Inflammatory macrophage treated with lipopolysaccharide for 1 hour (primary cell): ENCODE measurements around the gene TTC12.
"Not testable (repeated sequence)": the region's sequence is repeated elsewhere in the genome, so short reads cannot be mapped to it uniquely, and the experiment has no call there.

Experiments
- DNase-seq, 2 donors: peaks; one replicate each; pipeline ENCODE4 v3.0.0-alpha.2; 2020 to 2022

TTC12 gene

DNA sequence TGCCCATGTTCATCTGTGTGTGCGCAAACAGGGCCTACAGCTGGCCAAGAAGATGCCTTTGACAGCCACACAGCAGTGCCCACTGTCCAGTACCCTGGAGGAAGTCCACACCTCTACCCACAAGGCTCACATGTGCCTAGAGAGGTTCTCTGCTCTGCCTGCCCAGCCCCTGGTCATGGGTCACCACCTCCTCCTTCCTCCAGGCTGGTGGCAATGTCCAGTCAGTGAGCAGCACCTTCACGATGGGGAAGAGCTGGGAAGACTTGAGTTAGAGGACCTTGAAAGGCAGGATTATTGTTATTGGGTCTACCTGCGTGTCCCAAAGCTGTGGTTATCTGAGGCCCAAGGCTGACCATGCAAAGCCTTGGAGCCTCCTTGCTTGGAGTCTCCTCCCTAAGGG, 28.4 kb upstream of the TTC12 start:
- no peak for DNase-seq

DNA sequence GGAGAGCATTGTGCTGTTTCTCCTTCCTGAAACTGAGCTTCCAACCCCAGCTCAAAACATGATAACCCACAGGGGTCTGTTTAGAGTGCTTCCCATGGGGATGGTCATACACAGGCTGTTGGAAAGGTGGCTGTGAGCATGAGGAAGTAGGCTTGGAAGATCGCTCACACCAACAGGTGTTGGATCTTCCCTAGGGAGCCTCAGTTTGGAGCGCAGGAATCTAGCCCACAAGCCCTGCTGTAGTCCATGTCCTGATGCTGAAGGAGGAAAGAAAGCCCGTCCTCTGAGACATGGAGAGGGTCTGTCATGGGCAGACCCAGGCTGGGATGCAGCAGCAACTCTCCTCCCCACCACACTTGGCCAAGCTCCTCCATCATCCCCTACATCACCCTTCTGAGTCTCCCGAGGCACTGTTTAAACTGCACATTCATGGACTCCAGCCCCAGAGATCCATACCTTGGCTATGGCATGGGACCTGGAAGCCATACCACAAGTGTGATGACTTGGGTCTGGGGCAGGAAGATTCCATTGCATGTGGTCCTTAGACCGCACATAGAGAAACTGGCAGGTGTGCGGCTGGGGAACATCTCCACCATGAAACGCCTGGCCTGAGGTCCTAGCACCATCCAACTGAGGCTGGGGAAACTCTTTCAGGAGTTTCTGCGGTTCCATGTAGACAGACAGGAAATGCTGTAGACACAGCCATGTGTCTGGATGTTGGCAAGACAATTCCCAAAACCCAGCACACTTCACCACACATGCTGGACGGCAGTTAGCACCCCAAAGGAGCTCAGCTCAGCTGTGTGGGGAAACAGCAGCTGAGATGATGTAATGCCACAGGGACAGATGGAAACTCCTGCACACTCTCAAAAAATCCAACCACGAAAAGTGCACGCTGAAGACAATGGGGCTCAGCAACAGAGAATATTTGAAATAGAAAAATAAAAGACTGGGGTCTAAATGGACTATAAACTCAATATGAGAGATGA, 27.6 kb upstream of the TTC12 start:
- peak in 1 of 2 donors; percentile 14 for DNase-seq

DNA sequence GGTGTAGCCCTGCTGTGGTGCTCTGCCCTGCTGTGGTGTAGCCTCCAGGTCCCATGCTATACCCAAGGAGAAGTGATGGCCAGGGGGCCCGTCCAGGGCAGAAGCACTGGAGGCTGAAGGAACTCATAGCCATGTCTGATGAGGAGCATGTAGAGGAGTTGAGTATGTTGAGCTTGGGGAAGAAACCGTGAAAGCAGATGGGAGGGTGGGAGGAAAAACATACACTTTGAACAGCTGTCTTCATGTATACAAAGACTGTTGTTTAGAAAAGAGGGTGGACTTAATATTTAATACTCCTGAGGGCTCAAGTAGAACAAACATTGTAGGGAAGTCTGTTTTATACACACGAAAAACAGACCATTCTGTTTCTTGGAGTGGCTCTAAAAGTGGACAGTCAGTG, 26.6 kb upstream of the TTC12 start:
- no peak for DNase-seq

DNA sequence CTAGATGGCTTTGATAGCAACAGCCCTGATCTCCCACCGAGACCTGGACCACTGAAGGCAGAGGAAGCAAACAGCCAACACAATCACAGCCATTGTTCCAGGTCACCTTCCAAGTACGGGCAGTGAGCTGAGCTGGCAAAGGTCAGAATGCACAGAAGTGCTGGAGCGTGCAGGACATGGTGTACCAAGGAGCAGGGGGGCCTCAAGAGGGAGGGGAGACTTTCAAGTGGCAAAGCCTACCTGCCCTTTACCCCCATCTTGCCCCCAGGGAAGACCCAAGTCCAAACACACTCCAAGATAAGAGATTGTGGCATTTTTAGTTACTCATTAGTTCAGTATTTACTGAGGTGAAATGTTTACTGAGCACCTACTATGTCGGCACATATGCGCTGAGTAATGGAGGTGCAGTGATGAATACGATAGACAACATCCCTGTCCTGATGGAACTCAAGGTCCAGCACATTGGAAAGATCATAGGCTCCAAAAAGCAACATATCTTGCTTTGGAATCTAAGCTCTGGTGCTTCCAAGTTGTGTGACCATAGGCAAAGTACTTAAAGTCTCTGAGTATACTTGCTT, 26.0 kb upstream of the TTC12 start:
- DNase-seq, result no peak

GRCh38 chr11:113289431-113290187, 24.8 kb upstream of the TTC12 start:
- peak; percentile 40 to 83 for DNase-seq

GRCh38 chr11:113293936-113294335, 20.4 kb upstream of the TTC12 start:
- no peak for DNase-seq

- DNase-seq, result no peak
Measured at GRCh38 chr11:113295993-113296392, 18.4 kb upstream of the TTC12 start.

- DNase-seq, result no peak
Measured at GRCh38 chr11:113296447-113297205, 17.8 kb upstream of the TTC12 start.

DNA sequence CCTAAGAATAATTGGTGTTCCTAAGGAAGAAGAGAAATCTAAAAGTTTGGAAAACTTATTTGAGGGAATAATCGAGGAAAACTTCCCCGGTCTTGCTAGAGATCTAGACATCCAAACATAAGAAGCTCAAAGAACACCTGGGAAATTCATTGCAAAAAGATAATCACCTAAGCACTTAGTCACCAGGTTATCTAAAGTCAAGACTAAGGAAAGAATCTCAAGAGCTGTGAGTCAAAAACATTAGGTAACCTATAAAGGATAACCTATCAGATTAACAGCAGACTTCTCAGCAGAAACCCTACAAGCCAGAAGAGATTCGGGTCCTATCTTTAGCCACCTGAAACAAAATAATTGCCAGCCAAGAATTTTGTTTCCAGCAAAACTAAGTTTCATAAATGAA, 15.9 kb upstream of the TTC12 start:
- not testable (repeated sequence) for DNase-seq

DNA sequence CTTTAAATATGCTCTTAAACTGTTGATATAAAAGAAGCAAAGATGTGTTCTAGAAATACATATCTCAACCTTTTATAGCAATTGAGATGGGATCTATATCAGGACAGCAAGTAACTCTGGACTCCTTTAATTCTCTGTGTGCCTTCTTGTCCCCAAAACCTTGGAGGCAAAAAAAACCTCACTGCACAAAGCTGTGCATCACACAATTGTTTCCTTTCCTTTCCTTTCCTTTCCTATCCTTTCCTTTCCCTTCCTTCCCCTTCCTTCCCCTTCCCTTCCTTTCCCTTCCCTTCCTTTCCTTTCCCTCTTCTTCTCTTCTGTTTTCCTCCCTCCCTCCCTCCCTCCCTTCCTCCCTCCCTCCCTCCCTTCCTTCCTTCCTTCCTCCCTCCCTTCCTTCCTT, 9.5 kb upstream of the TTC12 start:
- DNase-seq, result no peak

DNA sequence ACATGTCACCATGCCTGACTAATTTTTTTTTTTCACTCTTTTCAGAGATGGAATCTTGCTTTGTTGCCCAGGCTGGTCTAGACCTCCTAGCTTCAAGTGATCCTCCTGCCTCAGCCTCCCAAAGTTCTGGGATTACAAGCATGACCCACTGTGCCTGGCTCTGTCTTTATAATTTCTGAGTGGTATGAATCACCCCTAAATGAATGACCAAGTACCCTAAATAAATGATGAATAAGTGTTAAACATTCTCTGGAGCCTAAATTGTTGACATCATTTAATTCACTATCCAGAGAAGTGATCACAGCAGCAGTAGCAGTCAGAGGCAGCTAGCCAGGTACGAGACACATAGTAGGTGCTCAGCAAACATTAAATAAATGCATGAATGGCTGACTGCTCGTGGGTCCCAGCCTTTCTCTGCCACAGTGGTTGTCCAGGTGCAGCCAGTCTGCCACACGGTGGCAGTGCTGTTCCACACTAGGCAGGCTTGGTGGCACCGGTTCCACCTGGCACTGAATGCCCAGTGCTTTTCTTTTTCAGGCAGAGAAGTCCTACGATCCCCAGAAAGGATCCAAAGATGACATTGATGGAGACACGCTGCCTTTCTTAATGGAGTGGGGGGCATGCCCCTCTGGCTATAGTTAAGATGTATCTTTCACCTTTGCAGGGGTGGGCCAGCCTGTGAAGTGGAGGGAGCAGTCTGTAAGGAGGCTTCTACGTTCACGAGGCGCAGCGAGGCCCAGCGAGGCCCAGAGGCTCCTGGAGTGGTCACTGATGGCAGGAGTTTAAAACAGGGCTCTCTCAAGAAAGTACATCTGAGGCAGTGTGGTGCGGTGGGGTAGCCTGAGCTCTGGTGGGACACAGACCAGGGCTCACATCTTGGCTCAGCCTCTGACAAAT, 8.7 kb upstream of the TTC12 start:
- DNase-seq, result peak; percentile 29 to 71

GRCh38 chr11:113308601-113309000, 5.8 kb upstream of the TTC12 start:
- DNase-seq, result no peak

DNA sequence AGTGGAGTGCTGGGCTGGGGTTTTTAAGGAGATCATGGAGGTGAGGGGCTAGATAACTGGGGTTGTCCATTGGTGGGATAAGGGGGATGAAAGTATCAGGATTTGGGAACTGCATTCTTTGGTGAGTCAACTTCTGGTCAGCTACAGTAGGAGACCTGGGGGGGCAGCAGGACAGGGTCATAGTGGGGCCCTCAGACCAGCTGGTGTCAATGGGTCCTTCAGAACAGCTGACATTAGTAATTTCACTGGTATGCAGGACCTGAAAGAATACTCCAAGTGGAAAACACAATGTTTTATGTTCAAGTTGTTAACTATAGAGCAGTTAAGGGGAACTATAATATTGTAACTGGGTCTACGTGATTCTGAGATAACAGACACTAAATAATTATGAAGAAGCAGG, 2.8 kb upstream of the TTC12 start:
- no peak for DNase-seq

- no peak for DNase-seq
Measured at GRCh38 chr11:113313601-113314000, 782 bp upstream of the TTC12 start.

DNA sequence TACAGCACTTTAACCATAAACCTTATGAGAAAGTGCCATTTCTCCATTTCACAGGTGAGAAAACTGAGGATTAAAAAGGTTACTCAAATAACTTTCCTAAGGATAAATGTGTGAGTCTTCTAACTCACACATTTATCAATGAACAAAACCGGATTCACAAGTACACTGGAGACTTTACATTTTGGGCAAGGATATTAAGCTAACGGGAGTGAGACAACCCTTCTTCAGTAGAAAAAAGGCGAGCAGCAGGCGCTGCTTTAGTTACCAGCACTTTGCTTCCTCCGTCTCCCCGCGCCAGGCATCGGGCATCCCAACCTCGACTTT, 356 bp upstream of the TTC12 start:
- DNase-seq, result no peak

GRCh38 chr11:113315811-113316210, 1.4 kb downstream of the TTC12 start:
- no peak for DNase-seq

DNA sequence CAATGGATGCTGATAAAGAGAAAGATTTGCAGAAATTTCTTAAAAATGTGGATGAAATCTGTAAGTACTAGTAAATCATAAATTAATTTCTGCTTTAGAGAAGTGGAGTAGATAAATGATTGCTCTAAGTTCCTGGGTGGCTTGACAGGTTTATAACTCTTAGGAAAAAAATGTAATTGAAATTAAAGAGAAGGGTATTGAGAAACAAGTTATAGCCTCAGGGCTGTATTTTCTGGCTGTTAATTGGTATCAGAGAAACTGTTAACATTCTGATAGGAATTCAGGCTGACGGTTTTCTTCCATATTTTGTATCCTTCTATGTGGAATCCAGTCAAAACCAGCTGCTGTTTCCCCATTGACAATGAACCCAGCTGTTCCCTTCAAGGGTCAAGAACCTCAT, 1.9 kb downstream of the TTC12 start:
- DNase-seq, result no peak

DNA sequence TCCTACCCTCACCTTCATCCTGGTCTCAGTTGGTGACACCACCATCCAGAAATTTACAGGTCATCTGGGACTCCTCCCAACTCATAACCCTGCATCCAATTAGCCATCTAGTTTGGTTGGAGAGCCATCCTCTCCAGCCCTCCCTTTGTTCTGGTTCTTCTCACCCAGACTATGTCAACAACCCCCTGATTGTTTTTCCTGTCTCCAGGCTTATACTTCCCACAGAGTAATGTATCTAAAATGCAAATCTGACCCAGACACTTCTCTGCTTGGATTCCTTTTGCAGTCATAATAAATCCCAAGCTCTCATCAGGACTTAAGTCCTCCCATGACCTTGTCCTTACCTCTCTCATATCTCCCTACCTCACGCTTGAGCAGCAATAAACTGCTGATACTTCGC, 3.0 kb downstream of the TTC12 start:
- DNase-seq, result no peak

- no peak for DNase-seq
Measured at GRCh38 chr11:113319085-113319484, 4.7 kb downstream of the TTC12 start.

DNA sequence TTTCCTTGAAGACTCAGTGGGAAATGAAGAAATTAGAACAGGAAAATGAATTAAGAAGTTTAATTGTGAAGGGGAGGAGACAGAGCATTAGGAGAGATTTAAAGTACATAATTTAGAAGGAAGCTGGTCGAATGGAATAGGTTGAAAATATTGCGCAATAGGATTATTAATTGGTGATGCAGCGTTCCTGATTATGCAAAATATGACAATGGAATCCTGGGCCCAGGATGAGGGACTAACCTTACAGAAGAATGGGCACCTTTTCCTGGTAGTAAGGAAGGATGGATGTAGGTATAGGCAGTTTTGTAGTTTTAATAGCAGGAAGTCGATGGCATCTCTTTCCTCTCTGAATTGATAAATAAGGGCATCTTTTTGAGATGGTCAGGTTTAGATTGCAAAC, 7.8 kb downstream of the TTC12 start:
- no peak for DNase-seq

GRCh38 chr11:113324250-113324649, 9.9 kb downstream of the TTC12 start:
- no peak for DNase-seq

- no peak for DNase-seq
Measured at GRCh38 chr11:113329725-113330124, 15.3 kb downstream of the TTC12 start.
